A549 (cell line): Measurements from ENCODE around the gene MYLK4. TPM values are rescaled to one million over a fixed set of nuclear protein-coding genes. Genes with fewer than 3 reads are reported as not detected.

ENCODE experiments used
- ATAC-seq, 2 experiments: fragments of 200-7000 bp in 1 of 2; fragments of >200 bp in 1 of 2; cut with Nextera tagmentation in 1 of 2; cut with Tn5 transposase in 1 of 2; 3 replicates each; pipeline versions ENCODE4 v1.8.0 to v1.9.1; 2018 to 2020; ENCODE audit warnings: mild to moderate bottlenecking in 1 of 2, moderate library complexity in 1 of 2
- CTCF ChIA-PET: fragments of 300-600 bp; sonication (Branson Sonifier 250); formaldehyde crosslinking; extraction: SDS; loops from one replicate; lab custom pipeline; 2021; ENCODE audit warnings: antibody characterized with exemption, inconsistent platforms; lab: Yijun Ruan, JAX
- POLR2A ChIA-PET: fragments of 350-600 bp; formaldehyde crosslinking; extraction: SDS; loops from one replicate; lab custom pipeline; 2021; ENCODE audit warnings: antibody characterized with exemption, inconsistent platforms; lab: Yijun Ruan, JAX
- DNase-seq, 2 experiments: peaks; one replicate each; pipeline versions ENCODE4 v3.0.0 to v3.0.0-alpha.2; 2011 to 2016; ENCODE audit warnings: low read depth in 1 of 2, low spot score in 1 of 2
- FAIRE-seq: peaks from 2 replicates; lab custom pipeline; 2011; peaks lifted over from hg19 to GRCh38; lab: Jason Lieb, UNC
- H3K27ac ChIP-seq, 2 experiments: fragments of >200 bp; sonication (Bioruptor Twin); formaldehyde crosslinking; 3 replicates each; pipeline ENCODE4 v1.5.1; 2016 to 2017
- H3K4me1 ChIP-seq: fragments of >200 bp; sonication (Bioruptor Twin); formaldehyde crosslinking; 3 replicates; pipeline ENCODE4 v1.6.1; 2016
- H3K4me2 ChIP-seq: fragments of >200 bp; sonication (Bioruptor Twin); formaldehyde crosslinking; 3 replicates; pipeline ENCODE4 v1.6.1; 2016
- H3K4me3 ChIP-seq: fragments of >200 bp; sonication (Bioruptor Twin); formaldehyde crosslinking; 3 replicates; pipeline ENCODE4 v1.5.1; 2016
- H3K9me3 ChIP-seq: fragments of >200 bp; sonication (Bioruptor Twin); formaldehyde crosslinking; 3 replicates; pipeline ENCODE4 v1.6.1; 2016
- BHLHE40 ChIP-seq: IDR thresholded peaks from 2 replicates; pipeline ENCODE4 v1.6.1; 2012; ENCODE audit warnings: low read depth, low read length, inconsistent platforms
- CHD2 ChIP-seq: fragments of 150-350 bp; IDR thresholded peaks from 2 replicates; pipeline ENCODE4 v1.6.1; 2014; ENCODE audit warnings: low read length; ENCODE audit not compliant: partially characterized antibody
- CHD4 ChIP-seq: fragments of 200-600 bp; sonication (generic); IDR thresholded peaks from 2 replicates; pipeline ENCODE4 v1.6.1; 2016; ENCODE audit warnings: antibody characterized with exemption, mild to moderate bottlenecking, borderline replicate concordance
- EP300 ChIP-seq, 2 experiments: fragments of >200 bp; sonication (Bioruptor Twin); formaldehyde crosslinking; IDR thresholded peaks; 2 replicates in 1 of 2; 3 replicates in 1 of 2; pipeline ENCODE4 v1.6.1; 2016 to 2017
- FOXS1 ChIP-seq: fragments of 250-450 bp; sonication (Bioruptor Pico); IDR thresholded peaks from 2 replicates; pipeline ENCODE4 v1.5.0; 2020; ENCODE audit warnings: mild to moderate bottlenecking, moderate library complexity
- HEYL ChIP-seq: fragments of 250-450 bp; sonication (Bioruptor Pico); IDR thresholded peaks from 2 replicates; pipeline ENCODE4 v1.8.0; 2021; ENCODE audit warnings: mild to moderate bottlenecking, moderate library complexity
- HMGXB4 ChIP-seq: fragments of 250-450 bp; sonication (Bioruptor Pico); IDR thresholded peaks from 2 replicates; pipeline ENCODE4 v1.5.0; 2021; ENCODE audit warnings: mild to moderate bottlenecking, moderate library complexity, borderline replicate concordance
- JUN ChIP-seq, 2 experiments: fragments of >200 bp; sonication (Bioruptor Twin); formaldehyde crosslinking; IDR thresholded peaks; 2 replicates in 1 of 2; 3 replicates in 1 of 2; pipeline ENCODE4 v1.6.1; 2016 to 2017
- KDM1A ChIP-seq: fragments of 200-600 bp; sonication (generic); IDR thresholded peaks from 2 replicates; pipeline ENCODE4 v1.6.1; 2016; ENCODE audit warnings: low read depth, mild to moderate bottlenecking
- MAZ ChIP-seq: fragments of 150-350 bp; IDR thresholded peaks from 2 replicates; pipeline ENCODE4 v1.6.1; 2014; ENCODE audit warnings: antibody characterized with exemption, low read depth, low read length, borderline replicate concordance
- MYC ChIP-seq: IDR thresholded peaks from 2 replicates; pipeline ENCODE4 v1.6.1; 2012; ENCODE audit warnings: mild to moderate bottlenecking, inconsistent platforms, low read length, improper control_type of control experiment, borderline replicate concordance
- NFE2L2 ChIP-seq: fragments of 150-350 bp; conservative IDR thresholded peaks from 2 replicates; pipeline ENCODE4 v1.6.1; 2014; ENCODE audit warnings: low read length
- PBX3 ChIP-seq: IDR thresholded peaks from 2 replicates; pipeline ENCODE4 v1.6.1; 2012
- PHF8 ChIP-seq: fragments of 200-600 bp; sonication (generic); IDR thresholded peaks from 2 replicates; pipeline ENCODE4 v1.6.1; 2016; ENCODE audit warnings: low read depth, mild to moderate bottlenecking, antibody characterized with exemption, moderate library complexity, borderline replicate concordance
- REST ChIP-seq: fragments of 200-600 bp; sonication (generic); IDR thresholded peaks from 2 replicates; pipeline ENCODE4 v1.6.1; 2016; ENCODE audit warnings: antibody characterized with exemption, mild to moderate bottlenecking, moderate library complexity
- SREBF2 ChIP-seq: fragments of 450-650 bp; IDR thresholded peaks from 2 replicates; pipeline ENCODE4 v1.6.1; 2014; ENCODE audit warnings: mild to moderate bottlenecking, moderate library complexity
- TFCP2L1 ChIP-seq: fragments of 250-450 bp; sonication (Bioruptor Pico); IDR thresholded peaks from 2 replicates; pipeline ENCODE4 v1.5.0; 2021; ENCODE audit warnings: mild to moderate bottlenecking
- USF2 ChIP-seq: fragments of 450-650 bp; IDR thresholded peaks from 2 replicates; pipeline ENCODE4 v1.6.1; 2014; ENCODE audit warnings: antibody characterized with exemption
- ZNF302 ChIP-seq: fragments of 250-450 bp; sonication (Bioruptor Pico); IDR thresholded peaks from 2 replicates; pipeline ENCODE4 v1.9.0; 2021; ENCODE audit warnings: inconsistent platforms, mild to moderate bottlenecking, moderate library complexity
- WGBS: methylation state at CpG from one replicate; pipeline ENCODE4 v1.1.6; 2017; ENCODE audit errors: missing lambda C conversion rate; 5-methylcytosine and 5-hydroxymethylcytosine counted together
- polyA plus RNA-seq, 4 experiments: library from polyadenylated mRNA; depleted of rRNA in 3 of 4; stranded (reverse); fragments of >200 nt; fragmentation: RNase III in 1 of 4; extraction: RNeasy Plus Mini Kit Qiagen cat#74134 plus additional on column Dnase treatment in 1 of 4; gene quantifications; 2 replicates in 3 of 4; 3 replicates in 1 of 4; pipeline ENCODE4 v1.2.3, GENCODE V29; 2011 to 2017

The MYLK4 gene
- polyA plus RNA-seq, 2 of the 4 experiments (the other 2 are of a cell fraction), result 0.14 to 0.21 TPM

- H3K27ac ChIP-seq, result no peak overlapping the region
- no peak for ATAC-seq
- TF ChIP-seq USF2 (no peak), PBX3 (no peak), HEYL (no peak), FOXS1 (no peak), SREBF2 (no peak), JUN (IDR thresholded peaks at IDR 0.05) (no peak), NFE2L2 (no peak), KDM1A (no peak), REST (no peak), HMGXB4 (no peak), ZNF302 (CRISPR knock-in tag) (no peak), CHD2 (no peak), MAZ (no peak), CHD4 (no peak), BHLHE40 (no peak), MYC (no peak), TFCP2L1 (CRISPR knock-in tag) (no peak), PHF8 (no peak), EP300 (IDR thresholded peaks at IDR 0.05) (no peak)
- DNase-seq, result no peak
- WGBS, result 58% methylated on average over 6 of the region's 6 CpGs
- POLR2A ChIA-PET, result no interaction called here
- H3K4me2 ChIP-seq, result no peak overlapping the region
- no peaks in the 10 kb centered on the region for H3K9me3 ChIP-seq
- H3K4me3 ChIP-seq, result no peak overlapping the region
- no peak for FAIRE-seq
- peaks cover 11% of the 10 kb centered on the region; the same call in 2 of the 3 replicates for H3K4me1 ChIP-seq
- CTCF ChIA-PET, result interaction anchor here (1.1 kb wide), 1 partner anchor 20 kb away, joined by 3 read pairs; no protein-coding TSS in a partner anchor
These were observed 32.2 kb downstream of the MYLK4 start for GRCh38 chr6:2718334-2719092.
